ENCODE results near the gene HCK.

HCK gene

GRCh38 chr20:32062776-32063170, 10.7 kb downstream of the HCK start:
- no peak for DNase-seq (ENCODE audit: low read depth)

DNA sequence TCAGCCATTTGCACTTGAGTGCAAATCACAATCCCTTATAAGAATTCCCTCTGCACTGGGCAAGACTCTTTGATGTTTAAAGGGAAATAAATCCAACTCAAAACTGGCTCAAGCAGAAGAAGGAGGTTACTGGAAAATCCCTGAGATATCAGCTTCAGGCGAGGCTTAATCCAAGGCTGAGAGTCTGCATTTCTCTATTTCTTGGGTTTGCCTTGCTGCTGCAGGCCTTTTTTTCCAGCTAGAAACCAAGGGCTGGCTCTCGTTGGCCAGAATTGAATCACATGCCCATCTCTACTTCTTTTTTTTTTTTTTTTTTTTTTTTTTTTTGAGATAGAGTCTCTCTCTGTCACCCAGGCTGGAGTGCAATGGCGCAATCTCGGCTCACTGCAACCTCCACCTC, 11.7 kb downstream of the HCK start:
- no peak for DNase-seq (ENCODE audit: low read depth)

DNA sequence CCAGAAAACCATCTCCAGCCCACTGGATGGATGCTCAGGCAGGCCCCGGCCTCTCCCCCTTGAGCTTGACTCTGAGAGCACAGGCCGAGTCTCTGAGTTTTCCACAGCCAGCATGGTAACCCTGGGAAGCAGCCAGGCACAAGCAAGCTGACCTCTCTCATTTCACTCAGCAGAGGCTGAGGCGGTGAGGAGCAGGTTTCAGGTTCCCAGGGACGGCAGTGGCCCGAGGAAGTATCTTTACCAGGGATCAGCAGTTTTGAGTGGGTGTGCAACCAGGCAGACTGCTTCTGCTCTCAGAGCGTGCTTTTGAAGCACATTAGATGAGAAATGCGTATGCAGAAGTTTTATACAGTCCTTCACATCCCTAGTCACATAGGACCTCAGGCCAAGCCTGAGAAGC, 12.6 kb downstream of the HCK start:
- DNase-seq (ENCODE audit: low read depth): no peak

DNA sequence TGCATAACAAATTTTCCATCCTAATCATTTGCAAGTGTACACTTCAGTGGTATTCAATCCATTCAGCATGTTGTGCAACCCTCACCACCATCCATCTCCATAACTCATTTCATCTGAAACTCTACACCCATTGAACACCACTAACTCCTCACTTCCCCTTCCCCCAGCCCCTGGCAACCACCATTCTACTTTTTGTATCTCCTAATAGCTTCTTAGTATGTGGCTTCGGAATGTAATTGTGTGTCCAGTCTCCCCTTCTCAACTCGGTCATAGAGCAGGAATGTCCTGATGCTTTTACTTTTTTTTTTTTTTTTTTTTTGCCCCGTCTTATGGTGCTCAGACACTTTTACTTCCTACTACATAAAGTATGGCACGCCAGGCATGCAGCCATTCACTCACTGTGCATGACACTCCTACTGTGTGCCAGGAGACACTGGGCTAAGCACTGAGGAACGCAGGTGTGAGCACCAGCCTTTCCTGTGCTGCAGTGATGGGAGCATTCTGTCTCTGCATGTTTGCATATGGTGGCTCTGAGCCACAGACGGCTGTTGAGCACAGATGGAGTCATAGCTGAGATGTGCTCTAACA, 15.3 kb downstream of the HCK start:
- DNase-seq (ENCODE audit: low read depth): peak; percentile 65

DNA sequence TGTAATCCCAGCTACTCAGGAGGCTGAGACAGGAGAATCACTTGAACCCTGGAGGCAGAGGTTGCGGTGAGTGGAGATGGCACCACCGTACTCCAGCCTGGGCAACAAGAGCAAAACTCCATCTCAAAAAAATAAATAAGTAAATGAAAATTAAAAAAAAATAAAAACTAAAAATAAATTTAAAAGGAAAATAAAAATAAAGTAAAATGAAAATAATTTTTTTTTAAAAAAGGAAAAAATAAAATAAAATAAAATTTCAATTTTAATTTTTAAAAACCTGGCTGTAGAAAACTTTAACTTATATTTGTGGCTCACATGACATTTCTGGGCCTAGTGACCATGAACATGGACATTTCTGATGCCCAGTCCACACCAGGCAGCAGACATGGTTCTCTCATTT, 16.1 kb downstream of the HCK start:
- no peak for DNase-seq (ENCODE audit: low read depth)

DNA sequence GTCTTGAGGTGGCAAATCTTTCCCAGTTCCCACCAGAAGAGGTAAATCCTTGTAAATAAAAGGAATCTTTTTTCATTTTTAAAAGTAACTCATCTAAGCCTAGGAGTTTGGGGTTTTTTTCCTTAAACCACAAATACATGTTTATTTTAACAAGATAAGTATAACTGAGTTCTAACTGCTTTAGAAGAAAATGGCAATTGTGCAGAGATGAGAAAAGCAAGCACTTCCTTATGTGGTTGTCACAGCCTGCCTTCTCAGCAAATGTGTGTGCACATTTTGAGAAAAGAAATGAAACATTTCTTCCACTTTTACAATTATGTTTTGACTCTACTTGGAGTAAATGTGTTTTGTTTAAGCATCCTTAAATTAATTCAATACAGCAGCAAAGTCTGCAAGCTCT, 17.7 kb downstream of the HCK start:
- DNase-seq (ENCODE audit: low read depth): no peak

DNA sequence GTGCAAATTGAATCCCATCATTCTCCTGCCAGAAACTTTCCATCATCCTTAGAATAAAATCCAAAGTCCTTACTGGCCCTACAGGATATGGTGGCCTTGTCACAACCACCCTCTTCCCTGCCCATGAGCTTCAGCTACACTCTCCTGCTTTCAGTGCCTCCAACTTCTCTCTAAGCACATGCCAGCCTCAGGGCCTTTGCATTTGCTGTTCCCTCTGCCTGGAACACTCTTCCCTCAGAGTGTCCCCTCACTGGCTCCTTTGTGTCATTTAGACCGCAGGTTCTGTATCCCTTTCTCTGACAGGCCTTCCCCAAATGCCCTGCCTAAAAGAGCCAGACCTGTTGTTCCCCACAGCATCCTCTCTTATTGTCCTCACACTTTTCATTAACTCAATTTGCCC, 18.2 kb downstream of the HCK start:
- no peak for DNase-seq (ENCODE audit: low read depth)

GRCh38 chr20:32070690-32071213, 18.7 kb downstream of the HCK start:
- no peak for DNase-seq (ENCODE audit: low read depth)

DNA sequence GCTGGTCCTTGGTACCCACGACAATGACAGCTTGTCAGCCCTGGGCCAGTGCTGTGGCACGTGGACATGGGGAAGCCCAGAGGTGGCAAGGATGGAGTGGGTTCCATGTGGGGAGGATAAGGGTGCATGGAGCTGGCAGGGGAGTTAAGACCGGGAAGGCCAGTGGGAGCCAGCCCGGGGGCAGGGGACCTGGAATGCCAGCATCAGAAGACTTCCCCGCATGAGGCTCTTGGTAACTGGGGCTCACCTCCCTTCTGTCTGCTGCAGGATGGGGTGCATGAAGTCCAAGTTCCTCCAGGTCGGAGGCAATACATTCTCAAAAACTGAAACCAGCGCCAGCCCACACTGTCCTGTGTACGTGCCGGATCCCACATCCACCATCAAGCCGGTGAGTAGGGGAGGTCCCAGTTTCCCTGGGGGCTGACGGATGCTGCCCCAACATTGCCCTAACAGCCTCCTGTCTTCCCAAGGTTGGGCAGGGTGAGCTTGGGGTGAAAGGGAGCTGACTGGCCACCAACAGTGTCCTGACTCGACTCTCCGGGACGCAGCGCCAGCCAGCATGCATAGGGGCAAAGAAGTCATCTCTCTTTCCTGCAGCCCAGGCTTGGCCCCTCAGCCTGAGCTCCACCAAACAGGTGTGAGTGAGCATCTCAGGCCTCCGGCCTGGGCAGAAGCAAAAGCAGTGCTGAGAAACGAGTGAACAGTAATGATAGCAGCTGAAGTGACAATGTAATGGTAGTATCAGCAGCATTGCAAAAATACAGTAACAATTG, 19.5 kb downstream of the HCK start:
- DNase-seq (ENCODE audit: low read depth): no peak

DNA sequence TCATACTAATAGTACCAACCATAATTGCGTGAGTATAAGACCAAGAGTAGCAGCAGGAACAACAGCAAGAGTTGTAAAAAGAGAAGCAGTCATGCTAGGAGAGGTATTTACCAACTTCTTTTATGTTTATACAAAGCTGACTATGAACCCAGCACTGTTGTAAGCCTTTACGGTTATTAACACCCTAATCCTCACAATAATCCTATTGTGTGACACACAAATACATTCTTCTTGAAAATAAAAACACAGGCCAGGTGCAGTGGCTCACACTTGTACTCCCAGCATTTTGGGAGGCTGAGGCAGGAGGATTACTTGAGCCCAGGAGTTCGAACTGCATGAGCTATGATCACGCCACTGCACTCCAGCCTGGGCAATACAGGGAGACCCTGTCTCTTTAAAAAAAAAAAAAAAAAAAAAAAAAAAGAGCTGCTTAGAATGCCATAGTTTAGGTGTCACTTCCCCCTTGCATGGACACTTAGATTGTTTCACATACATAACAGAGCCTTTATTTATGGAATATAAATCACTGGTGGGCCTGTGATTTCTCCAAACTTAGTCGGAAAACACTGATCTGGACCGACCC, 20.2 kb downstream of the HCK start:
- no peak for DNase-seq (ENCODE audit: low read depth)

GRCh38 chr20:32075534-32075933, 23.5 kb downstream of the HCK start:
- DNase-seq (ENCODE audit: low read depth): no peak

GRCh38 chr20:32077190-32077589, 25.1 kb downstream of the HCK start:
- DNase-seq (ENCODE audit: low read depth): no peak

DNA sequence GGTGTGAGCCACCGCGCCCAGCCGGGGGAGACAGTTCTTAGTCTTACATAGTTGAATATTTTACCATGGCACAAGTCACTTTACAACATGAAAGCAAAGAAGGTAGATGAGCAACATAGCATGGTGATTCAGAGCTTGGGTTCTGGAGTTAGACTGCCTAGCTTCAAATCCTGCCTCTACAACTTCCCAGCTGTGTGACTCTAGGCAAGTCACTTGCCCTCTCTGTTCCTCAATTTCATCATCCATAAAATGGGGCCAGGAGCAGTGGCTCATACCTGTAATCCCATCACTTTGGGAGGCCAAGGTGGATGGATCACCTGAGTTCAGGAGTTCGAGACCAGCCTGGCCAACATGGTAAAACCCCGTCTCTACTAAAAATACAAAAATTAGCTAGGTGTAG, 26.3 kb downstream of the HCK start:
- no peak for DNase-seq (ENCODE audit: low read depth)

DNA sequence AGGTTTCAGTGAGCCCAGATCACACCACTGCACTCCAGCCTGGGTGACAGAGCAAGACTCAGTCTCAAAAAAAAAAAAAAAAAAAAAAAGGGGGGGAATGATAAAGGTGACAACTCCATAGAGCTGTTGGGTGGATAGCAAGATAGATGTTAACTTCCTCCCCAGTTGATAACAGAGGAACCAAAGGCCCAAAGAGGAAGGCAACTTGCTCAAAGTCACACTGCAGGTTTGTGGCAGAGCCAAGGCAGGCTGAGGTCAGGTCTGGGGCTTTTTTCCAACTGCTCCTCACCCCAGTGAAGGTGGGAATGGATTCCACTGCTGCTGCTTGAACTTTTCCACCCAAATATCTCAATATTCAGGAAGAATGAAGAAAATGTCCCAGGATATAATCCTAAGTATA, 26.7 kb downstream of the HCK start:
- no peak for DNase-seq (ENCODE audit: low read depth)

DNA sequence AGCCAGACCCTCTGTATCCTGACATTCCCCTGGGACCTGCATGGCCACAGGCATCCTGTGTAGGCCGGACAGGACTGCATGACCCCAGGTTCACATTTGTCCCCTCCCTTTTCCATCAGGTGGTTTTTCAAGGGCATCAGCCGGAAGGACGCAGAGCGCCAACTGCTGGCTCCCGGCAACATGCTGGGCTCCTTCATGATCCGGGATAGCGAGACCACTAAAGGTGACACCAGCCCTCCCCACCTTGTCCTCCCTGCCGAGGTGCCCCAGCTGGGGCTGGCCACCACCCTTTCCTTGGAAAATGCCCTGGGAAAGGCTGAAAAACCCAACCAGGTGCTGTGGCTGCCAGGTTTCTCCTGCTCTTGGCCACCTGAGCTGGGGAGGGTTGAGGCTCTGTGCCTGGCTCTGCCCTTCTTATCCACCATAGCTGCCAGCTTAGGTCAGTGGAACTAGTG, 27.6 kb downstream of the HCK start:
- no peak for DNase-seq (ENCODE audit: low read depth)

DNA sequence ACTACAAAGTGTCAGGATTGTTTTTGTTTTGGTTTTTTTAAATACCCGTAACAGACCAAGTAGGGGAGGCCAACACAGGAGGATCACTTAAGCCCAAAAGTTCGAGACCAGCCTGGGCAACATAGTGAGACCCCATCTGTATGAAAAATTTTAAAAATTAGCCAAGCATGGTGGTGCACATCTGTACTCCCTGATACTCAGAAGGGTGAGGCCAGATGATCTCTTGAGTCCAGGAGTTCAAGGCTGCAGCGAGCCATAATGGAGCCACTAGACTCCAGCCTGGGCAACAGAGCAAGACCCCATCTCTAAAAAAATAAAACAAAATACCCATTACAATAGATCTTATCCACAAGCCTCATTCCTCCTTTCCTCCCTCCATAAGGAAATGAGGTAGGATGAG, 28.7 kb downstream of the HCK start:
- DNase-seq (ENCODE audit: low read depth): no peak

GRCh38 chr20:32083469-32083868, 31.4 kb downstream of the HCK start:
- no peak for DNase-seq (ENCODE audit: low read depth)

DNA sequence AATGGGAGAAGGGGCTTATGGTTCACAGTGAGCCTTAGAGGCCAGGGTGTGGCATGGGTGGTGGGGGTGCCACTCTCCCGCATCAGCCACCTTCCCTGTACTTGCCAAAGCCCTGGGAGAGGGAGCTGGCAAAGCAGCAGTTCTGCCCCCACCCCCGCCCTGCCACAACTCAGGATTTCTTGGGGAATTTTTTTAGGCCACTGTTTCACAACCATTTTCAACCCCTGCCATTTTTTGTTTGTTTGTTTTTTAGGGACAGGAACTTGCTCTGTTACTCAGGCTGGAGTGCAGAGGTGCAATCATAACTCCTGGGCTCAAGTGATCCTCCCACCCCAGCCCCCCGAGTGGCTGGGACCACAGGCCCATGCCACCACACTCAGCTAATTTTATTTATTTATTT, 35.0 kb downstream of the HCK start:
- no peak for DNase-seq (ENCODE audit: low read depth)

DNA sequence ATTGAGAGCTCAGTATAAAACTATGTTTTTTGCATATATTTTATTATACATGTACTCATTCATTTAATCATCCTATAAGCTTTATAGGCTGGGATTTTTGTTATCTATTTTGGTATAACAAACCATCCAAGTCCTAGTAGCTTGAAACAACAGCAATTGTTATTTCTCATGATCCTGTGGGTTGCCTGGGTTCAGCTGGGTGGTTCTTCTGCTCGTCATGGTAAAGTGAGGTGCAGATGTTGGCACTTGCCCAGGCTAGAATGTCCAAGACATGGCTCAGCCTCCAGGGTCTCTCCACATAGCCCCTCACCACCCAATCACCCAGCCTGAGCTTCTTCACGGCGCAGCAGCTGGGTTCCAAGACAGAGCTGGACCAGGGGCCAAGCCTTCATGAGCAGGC, 36.7 kb downstream of the HCK start:
- DNase-seq (ENCODE audit: low read depth): no peak

GRCh38 chr20:32089637-32090362, 37.8 kb downstream of the HCK start:
- no peak for DNase-seq (ENCODE audit: low read depth)

DNA sequence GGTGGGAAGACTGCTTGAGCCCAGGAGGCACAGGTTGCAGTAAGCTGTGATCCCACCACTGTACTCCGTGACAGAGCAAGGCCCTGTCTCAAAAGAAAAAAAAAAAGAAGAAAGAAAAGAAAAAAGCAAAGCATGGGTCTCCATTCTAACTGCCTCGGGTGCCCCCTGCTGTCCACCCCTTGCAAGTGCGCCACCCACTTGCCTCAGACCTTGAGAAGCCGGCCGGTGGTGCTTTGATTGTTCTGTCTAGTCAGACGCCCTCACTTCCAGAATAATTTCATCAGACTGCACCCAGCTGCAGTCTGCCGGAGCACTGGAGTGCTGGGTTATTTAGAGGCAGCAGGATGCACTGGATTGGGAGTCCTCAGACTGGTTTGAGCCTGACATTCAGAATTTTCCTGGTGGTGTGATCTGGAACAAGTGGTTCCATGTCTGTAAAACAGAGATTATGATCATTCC, 39.9 kb downstream of the HCK start:
- peak; percentile 66 for DNase-seq (ENCODE audit: low read depth)

GRCh38 chr20:32098786-32099185, 46.7 kb downstream of the HCK start:
- no peak for DNase-seq (ENCODE audit: low read depth)

Data from fibroblast of the conjunctiva (primary cell).